HG02678 (cell line): ENCODE measurements around the gene SDK2.

ENCODE experiments used
- ATAC-seq: cut with Tn5 transposase; IDR thresholded peaks from one replicate; pipeline ENCODE4 v1.9.1; 2021; ENCODE audit warnings: mild to moderate bottlenecking, moderate library complexity; ENCODE audit not compliant: unreplicated experiment

SDK2 gene, protein sequence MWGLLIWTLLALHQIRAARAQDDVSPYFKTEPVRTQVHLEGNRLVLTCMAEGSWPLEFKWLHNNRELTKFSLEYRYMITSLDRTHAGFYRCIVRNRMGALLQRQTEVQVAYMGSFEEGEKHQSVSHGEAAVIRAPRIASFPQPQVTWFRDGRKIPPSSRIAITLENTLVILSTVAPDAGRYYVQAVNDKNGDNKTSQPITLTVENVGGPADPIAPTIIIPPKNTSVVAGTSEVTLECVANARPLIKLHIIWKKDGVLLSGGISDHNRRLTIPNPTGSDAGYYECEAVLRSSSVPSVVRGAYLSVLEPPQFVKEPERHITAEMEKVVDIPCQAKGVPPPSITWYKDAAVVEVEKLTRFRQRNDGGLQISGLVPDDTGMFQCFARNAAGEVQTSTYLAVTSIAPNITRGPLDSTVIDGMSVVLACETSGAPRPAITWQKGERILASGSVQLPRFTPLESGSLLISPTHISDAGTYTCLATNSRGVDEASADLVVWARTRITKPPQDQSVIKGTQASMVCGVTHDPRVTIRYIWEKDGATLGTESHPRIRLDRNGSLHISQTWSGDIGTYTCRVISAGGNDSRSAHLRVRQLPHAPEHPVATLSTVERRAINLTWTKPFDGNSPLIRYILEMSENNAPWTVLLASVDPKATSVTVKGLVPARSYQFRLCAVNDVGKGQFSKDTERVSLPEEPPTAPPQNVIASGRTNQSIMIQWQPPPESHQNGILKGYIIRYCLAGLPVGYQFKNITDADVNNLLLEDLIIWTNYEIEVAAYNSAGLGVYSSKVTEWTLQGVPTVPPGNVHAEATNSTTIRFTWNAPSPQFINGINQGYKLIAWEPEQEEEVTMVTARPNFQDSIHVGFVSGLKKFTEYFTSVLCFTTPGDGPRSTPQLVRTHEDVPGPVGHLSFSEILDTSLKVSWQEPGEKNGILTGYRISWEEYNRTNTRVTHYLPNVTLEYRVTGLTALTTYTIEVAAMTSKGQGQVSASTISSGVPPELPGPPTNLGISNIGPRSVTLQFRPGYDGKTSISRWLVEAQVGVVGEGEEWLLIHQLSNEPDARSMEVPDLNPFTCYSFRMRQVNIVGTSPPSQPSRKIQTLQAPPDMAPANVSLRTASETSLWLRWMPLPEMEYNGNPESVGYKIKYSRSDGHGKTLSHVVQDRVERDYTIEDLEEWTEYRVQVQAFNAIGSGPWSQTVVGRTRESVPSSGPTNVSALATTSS (N-terminal part only)

DNA sequence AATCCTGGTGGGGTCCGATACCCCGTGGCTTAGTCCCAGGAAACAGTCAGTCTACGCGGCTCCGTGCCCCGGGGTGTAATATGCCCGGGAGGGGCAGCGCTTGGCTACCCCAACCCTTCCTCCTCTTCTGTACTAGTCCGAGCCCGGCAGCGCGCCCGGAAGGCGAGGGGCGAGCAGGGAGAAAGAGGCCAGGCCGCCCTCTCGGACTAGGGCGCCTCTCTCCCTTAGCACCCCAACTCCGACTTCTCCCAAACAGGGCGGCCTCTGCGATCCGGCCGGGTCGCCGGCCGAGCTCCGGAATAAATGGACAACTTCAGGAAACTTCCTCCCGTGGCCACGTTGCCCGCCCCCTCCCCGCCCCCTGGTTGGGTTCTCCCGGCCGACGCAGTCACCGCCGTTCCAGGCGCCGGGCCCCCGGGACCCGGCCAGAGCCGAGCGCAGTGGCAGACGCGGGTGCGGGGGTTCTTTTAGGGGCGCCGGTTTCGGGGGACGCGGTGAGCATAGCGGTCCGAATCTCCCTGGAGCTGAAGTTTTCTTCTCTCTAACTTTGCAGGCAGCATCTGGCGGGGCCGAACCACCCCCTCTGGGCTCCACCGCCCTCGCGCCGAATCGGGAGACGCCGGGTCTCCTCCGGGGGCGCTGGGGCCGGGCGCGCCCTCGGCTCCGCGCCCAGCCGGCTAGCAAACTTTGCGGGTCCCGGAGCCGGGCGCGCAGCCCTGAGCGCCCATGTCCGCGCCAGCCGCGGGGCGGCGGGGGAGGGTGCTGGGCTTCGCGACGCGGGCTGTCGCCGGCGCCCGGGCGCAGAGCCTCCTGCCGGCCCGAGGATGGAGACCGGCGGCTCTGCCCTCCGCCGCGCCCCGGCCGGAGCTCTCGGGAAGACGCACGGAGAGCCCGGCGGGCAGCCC lies at the start of gene SDK2:
Gene SDK2 (minus strand): TSS at position 301 of the 905 bp plus-strand sequence. CDS start 357 bp downstream, outside the sequence.
- ATAC-seq = no peak

GRCh38 chr17:73693071-73693470 lies 48.8 kb upstream of the SDK2 start:
- ATAC-seq = no peak

GRCh38 chr17:73691321-73691766 lies 47.1 kb upstream of the SDK2 start:
- ATAC-seq = no peak

GRCh38 chr17:73690676-73691075 lies 46.4 kb upstream of the SDK2 start:
- ATAC-seq = no peak

DNA sequence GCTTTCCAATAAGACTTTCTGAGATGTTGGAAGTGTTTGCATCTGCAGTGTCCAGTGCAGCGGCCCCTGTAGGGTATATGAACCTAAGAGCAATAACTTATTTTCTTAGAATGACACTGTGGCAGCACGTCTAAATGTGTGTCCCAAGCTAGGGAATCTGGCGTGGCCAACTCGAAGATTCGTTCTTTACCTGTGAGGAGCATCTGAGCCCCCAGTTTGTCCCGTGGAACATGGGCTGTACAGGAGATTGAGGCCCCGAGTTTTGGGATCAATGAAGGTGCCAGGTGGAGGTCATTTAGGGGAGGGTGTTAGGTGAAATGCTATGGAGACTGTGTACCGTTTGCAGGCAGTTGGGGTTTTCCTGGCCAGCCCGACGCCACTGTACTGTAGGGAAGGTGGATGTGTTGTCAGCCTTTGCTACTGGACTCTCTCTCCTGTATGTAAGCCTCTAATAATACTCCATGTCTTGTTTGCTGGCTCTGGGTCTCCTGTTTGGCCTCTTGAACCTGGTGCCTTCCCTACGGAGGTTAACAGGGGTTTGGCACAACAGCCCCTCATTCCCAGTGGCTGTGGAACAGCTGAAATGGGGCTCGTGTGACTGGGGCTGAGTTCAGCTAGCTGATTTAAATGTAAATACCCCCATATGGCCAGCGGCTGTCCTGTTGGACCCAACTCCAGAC lies 45.5 kb upstream of the SDK2 start:
- no peak for ATAC-seq

DNA sequence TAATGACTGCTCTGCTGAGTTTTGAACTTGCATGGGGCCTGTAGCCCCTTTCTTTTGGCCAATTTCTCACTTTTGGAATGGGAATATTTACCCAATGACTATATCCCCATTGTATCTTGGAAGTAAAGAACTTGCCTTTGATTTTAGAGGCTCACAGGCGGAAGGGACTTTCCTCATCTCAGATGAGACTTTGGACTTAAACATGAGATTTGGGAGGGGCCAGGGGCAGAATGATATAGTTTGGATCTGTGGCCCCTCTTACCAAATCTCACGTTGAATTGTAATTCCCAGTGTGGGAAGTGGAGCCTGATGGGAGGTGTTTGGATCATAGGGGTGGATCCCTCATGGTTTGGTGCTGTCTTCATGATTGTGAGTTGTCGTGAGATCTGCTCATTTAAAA lies 42.7 kb upstream of the SDK2 start:
- ATAC-seq = no peak

DNA sequence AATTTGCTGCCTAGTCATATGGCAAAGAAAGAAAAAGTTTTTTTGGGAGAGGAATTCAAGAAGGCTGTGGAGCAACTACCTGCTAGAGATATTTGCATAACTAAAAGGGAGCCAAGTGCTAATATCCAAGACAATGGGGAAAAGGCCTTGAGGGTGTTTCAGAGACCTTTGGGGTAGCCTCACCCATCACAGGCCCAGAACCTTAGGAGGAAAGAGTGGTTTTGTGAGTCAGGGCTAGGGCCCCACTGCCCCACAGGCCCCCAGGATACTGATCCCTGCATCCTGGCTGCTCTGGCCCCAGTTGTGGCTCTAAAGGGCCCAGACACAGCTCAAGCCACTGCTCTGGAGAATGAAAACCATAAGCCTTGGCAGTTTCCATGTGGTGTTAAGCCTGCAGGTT lies 41.9 kb upstream of the SDK2 start:
- ATAC-seq = no peak

GRCh38 chr17:73684183-73684582 lies 39.9 kb upstream of the SDK2 start:
- ATAC-seq = no peak

GRCh38 chr17:73683771-73684170 lies 39.5 kb upstream of the SDK2 start:
- ATAC-seq = no peak

DNA sequence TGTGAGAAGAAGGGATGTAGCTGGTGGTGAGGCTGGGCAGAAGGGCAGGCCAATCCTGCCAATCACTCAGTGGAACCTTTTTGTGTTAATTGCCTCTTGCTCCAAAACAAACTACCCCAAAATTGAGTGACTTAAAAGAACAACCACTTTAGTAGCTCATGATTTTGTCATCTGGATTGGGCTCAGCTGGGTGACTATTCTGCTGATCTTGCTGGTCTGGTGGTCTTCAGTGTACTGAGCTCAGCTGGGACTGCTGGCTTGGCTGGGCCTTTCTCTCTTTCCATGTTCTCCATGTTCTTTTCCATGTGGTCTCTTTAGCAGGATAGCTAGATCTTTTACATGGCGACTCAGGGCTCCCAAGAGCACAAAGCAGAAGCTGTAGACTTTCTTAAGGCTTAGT lies 37.7 kb upstream of the SDK2 start:
- ATAC-seq = no peak

DNA sequence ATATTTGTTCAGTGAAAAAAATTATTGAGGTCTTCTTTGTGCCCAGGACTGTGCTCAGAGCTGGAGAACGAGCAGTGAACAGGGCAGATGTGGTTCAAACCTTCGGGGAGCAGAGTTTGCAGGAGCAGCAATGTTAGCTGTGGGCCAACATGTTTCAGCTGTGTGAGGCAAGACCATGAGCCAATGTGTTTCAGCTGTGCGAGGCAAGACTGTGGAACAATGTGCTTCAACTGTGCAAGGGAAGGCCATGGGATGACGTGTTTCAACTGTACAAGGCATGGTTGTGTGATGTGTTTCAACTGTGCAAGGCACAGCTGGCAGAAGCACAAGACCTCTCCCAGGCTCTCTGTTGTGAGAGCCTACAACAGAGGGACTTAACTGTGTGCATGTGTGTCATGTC lies 35.2 kb upstream of the SDK2 start:
- no peak for ATAC-seq

DNA sequence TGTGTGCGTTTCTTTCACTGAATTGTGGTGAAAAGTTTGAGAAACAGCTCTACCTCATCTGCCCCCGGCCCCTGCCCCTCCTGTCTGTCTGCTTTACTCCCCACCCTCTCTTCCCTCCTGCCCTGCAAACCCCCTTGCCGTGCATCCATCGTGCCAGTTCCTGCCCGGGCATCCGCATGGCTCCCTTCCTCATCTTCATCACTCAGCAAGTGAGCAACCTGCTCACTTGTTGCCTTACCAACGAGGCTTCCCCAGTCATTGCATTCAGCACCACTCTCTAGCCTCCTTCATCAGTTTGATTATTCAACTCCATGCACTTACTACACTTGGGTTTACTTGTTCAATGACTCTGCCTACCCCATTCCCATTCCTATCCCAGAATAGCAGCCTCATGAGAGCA lies 34.8 kb upstream of the SDK2 start:
- no peak for ATAC-seq

GRCh38 chr17:73669771-73670170 lies 25.5 kb upstream of the SDK2 start:
- no peak for ATAC-seq

- ATAC-seq = no peak
Measured at GRCh38 chr17:73667181-73667959, 23.1 kb upstream of the SDK2 start.

GRCh38 chr17:73663614-73664013 lies 19.4 kb upstream of the SDK2 start:
- ATAC-seq = no peak

GRCh38 chr17:73660366-73660765 lies 16.1 kb upstream of the SDK2 start:
- ATAC-seq = no peak

- ATAC-seq = no peak
Measured at GRCh38 chr17:73658821-73659515, 14.7 kb upstream of the SDK2 start.

DNA sequence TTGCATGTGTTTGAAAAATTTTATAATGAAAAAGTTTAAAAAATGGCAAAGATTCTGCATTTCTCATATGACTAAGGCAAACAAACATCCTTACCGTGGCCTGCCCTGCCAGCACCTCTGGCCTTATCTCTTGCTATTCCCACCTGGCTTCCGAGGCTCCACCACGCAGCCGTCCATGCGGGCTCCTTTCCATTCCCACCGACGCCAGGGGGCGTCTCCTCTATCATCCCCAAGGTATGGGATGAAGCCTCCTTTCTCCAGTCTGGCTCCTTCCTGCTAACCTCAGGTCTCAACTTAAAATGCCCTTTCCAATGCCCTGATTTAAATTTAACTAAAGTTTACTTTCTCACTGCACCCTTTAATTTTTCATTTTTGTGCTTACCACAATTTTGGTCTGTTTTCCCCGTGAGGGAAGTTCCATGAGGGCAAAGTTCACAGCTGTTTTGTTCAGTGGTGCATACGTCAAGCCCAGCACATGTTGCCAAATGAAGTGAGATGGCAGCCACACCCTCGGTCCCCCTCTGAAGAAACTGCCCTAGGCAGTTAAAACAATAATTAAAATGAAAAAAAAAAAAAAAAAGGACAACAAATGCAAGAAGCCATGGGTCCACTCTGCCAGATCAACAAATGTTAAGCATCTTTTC lies 13.3 kb upstream of the SDK2 start:
- ATAC-seq = no peak
